Bronchial smooth muscle cell (primary cell): ENCODE measurements around the gene SLC22A5. TPM values are rescaled to one million over a fixed set of nuclear protein-coding genes. Genes with fewer than 3 reads are reported as not detected.

ENCODE experiments used
- total RNA-seq: library from RNA; depleted of rRNA; stranded (reverse); fragments of >200 nt; gene quantifications from 2 replicates; pipeline ENCODE4 v1.2.1, GENCODE V29; 2014

SLC22A5 gene
- total RNA-seq: 5.9 and 6.0 TPM in 2 replicates

DNA sequence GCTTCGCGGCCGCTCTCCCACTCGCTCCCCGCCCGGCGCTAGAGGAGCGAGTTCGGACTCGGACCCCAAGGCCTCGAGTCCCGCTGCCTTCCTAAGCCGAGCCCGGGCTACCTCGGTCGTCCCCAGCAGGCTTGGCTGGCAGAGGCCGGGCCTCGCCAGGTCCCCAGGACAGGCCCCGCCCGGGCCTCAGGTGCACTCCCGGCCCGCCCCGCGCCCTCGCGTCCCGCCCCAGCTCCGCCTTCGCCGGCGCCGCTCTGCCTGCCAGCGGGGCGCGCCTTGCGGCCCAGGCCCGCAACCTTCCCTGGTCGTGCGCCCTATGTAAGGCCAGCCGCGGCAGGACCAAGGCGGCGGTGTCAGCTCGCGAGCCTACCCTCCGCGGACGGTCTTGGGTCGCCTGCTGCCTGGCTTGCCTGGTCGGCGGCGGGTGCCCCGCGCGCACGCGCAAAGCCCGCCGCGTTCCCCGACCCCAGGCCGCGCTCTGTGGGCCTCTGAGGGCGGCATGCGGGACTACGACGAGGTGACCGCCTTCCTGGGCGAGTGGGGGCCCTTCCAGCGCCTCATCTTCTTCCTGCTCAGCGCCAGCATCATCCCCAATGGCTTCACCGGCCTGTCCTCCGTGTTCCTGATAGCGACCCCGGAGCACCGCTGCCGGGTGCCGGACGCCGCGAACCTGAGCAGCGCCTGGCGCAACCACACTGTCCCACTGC is at the start of gene SLC22A5:
SLC22A5 (plus strand) TSS at position 237 of the 707 bp plus-strand sequence; CDS start at position 500, 263 bp downstream.

Other genes starting within 250 kb of the SLC22A5 start
- 199 and 465 TPM in 2 replicates for gene P4HA2, start 141.9 kb upstream of the SLC22A5 start, total RNA-seq
- 49.3 and 72.6 TPM in 2 replicates for gene PDLIM4, start 112.0 kb upstream of the SLC22A5 start, total RNA-seq
- gene SLC22A4, start 75.3 kb upstream of the SLC22A5 start, total RNA-seq: 1.2 and 4.4 TPM in 2 replicates
- gene IRF1, start 121.1 kb downstream of the SLC22A5 start, total RNA-seq: 11.3 and 21.2 TPM in 2 replicates
- not detected in 2 replicates for gene IL5, start 173.8 kb downstream of the SLC22A5 start, total RNA-seq
- 30.4 and 33.7 TPM in 2 replicates for gene RAD50, start 187.3 kb downstream of the SLC22A5 start, total RNA-seq